ENCODE results near the gene PITX3.
"Not testable (repeated sequence)": the region's sequence is repeated elsewhere in the genome, so short reads cannot be mapped to it uniquely, and the experiment has no call there.

Gene PITX3

DNA sequence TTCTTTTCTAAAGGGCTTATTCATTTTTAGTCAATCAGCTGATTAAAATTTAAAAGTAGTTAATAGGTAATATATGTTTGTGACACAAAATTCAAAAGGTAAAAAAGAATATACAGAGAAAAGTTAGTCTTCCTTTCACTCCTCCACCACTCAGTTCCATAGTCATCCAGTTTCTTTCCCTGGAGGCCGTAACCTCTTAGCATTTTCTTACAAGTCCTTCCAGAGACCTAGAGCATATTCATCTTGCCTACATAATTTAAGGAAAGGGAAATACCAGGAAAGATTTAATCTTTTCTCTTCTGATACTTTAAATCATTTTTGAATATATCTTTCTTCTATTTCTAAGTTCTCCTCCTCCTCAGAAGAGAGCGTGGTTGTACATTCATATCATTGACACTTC lies 14.1 kb upstream of the PITX3 start:
- DNase-seq (ENCODE audit: low read depth) = no peak

- no peak for DNase-seq (ENCODE audit: low read depth)
Measured at GRCh38 chr10:102254426-102254825, 13.1 kb upstream of the PITX3 start.

DNA sequence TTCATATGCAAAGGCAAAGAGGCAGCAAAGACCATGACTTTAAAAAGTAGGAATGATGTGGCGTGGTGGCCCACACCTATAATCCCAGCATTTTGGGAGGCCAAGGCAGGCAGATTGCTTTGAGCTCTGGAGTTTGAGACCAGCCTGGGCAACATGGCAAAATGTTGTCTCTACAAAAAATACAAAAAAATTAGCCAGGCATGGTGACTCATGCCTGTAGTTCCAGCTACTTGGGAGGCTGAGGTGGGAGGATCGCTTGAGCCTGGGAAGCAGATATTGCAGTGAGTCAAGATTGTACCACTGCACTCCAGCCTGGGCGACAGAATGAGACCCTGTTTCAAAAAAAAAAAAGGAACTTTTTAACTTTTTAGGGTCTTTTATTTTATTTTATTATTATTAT lies 11.2 kb upstream of the PITX3 start:
- DNase-seq (ENCODE audit: low read depth) = not testable (repeated sequence)

DNA sequence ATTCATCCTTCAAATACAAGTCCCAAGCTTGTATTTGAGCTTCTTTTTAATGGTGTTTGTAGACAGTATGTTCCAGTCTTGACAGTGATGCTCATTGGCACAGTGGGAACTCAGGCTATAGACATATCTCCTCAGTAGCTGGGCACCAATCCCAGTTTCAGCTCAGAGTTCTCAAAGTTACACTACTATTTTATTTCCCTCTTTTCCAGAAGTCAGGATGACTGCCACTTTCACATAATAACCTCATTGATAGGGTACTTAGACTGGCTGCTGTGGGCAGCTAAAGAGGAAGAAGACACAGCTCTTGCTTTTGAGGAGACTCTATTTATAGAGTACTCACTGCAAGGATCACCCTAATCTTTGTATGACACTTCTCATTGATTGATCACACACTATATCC lies 6.4 kb upstream of the PITX3 start:
- DNase-seq (ENCODE audit: low read depth) = no peak

- DNase-seq (ENCODE audit: low read depth) = no peak
Measured at GRCh38 chr10:102246261-102246660, 4.9 kb upstream of the PITX3 start.

DNA sequence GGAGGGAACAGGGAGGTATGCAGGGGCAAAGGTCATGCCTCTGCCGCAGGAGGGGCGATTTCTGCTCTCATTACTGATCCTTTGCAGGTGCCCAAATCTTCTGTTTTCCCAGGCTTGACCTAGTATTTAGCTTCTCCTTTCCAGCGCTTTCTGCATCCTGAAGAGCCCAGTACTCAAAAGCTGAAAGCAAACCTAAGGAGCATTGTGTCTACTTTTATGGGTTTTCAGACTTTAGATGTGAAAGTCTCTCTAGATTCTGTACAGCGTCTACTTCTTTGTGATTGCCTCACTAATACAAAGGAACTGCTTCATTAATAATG lies 4.6 kb upstream of the PITX3 start:
- DNase-seq (ENCODE audit: low read depth) = no peak

- DNase-seq (ENCODE audit: low read depth) = peak; percentile 81
Measured at GRCh38 chr10:102245082-102245931, 4.0 kb upstream of the PITX3 start, which contains the start of gene GBF1. GBF1 (plus strand) TSS chr10:102245532; CDS start chr10:102258939, 13,407 bp downstream.

DNA sequence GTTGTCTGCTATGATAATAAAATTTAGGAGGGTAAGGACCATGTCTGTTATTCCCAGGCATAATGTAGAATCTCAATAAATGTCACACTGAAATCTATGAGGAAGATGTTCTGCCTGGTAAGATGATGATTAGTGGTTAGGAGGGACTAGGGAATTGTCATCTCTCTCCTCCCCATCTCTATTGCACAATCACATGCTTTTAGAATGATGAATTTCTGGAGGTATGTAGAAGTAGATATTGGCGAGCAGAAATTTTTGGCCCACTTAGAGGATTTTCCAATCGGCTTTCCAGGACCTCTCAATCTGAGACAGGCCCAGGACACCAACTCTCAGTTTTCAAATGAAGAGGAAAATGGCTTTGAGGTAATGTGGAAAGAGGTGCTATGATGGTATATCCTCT lies 2.0 kb upstream of the PITX3 start:
- no peak for DNase-seq (ENCODE audit: low read depth)

GRCh38 chr10:102242118-102242485 lies 790 bp upstream of the PITX3 start:
- no peak for DNase-seq (ENCODE audit: low read depth)

DNA sequence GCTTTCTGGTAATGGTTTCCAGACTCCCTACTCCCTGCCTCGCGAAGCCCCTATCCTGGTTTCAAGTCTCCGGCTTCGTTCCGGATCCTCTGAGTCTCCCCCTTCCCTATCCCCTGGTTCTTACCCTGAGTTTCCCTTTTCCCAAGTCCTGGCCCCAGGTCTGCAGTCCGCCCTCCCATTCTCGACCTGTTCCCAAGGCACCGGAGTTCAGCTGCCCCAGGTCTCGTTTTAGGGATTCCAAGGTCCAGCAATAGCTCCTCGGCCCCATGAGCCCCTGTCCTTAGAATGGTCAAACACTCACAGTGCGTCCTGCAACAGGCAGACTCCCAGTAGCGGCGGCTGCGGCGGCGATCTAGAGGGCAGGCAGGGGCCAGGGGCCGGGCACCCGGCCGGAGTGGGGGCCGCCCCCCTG lies 274 bp downstream of the PITX3 start:
- DNase-seq (ENCODE audit: low read depth) = no peak

DNA sequence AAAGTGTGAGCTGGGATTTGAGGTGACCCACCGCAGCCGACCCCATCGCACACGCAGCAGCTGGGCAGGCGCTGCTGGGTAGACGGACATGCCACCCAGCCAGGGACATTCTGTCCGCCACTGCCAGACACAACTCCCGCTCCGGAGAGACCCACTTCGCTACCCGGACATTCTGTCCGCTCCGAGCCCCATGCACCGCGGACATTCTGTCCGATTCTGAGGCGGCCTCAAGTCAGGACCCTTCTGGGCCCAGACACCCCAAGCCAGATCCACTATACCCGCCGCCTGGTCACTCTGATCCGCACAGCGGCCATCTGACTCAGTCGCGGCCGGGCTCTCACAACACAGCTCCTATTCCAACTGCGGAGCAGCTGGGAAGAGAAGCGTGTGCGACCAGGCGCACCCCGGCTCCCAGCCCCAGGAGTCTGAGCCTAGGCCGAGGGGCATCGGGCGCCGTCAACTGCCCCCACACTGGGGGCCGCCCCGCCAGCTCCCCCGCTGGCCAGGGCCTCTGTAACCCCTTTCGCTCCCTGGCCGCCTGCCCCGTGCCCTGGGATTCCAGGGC lies 763 bp downstream of the PITX3 start:
- DNase-seq (ENCODE audit: low read depth) = no peak

GRCh38 chr10:102237711-102238252 lies 3.5 kb downstream of the PITX3 start:
- DNase-seq (ENCODE audit: low read depth) = no peak

- DNase-seq (ENCODE audit: low read depth) = no peak
Measured at GRCh38 chr10:102236006-102236405, 5.3 kb downstream of the PITX3 start.

DNA sequence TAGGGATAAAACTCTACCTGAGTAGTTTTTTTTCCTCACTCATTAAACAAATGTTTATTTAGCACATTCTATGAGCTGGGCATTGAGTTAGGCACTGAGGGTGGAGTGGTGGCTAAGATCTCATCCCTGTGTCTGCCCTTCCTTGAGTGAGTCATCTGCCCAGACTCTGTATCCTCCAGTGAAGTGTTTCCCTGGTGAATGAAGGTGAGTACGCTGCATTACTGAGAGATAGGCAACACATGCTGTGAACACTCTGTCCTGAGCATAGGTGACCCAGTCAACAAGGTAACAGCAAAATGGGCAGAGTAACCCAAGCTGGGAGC lies 5.8 kb downstream of the PITX3 start:
- no peak for DNase-seq (ENCODE audit: low read depth)

GRCh38 chr10:102234888-102235597 lies 6.3 kb downstream of the PITX3 start:
- DNase-seq (ENCODE audit: low read depth) = no peak

DNA sequence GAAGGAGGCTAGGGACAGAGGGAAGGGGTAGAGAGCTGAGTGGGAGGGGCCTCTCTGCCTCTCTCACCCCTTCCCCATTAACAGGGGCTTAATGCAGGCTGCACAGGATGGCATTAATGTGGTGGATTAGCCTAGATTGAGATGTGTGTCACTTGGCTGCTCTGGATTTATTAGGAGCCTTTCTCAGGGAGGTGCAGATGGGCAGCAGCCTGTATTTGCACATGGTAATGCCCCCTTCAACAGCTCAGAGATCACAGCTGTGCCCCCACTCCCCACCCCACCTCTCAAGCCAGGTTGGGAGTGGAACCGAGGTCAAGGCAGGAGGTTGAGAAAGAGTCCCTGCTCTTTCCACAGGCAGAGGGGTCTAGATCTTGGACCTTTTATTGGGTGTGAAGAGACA lies 7.3 kb downstream of the PITX3 start:
- no peak for DNase-seq (ENCODE audit: low read depth)

DNA sequence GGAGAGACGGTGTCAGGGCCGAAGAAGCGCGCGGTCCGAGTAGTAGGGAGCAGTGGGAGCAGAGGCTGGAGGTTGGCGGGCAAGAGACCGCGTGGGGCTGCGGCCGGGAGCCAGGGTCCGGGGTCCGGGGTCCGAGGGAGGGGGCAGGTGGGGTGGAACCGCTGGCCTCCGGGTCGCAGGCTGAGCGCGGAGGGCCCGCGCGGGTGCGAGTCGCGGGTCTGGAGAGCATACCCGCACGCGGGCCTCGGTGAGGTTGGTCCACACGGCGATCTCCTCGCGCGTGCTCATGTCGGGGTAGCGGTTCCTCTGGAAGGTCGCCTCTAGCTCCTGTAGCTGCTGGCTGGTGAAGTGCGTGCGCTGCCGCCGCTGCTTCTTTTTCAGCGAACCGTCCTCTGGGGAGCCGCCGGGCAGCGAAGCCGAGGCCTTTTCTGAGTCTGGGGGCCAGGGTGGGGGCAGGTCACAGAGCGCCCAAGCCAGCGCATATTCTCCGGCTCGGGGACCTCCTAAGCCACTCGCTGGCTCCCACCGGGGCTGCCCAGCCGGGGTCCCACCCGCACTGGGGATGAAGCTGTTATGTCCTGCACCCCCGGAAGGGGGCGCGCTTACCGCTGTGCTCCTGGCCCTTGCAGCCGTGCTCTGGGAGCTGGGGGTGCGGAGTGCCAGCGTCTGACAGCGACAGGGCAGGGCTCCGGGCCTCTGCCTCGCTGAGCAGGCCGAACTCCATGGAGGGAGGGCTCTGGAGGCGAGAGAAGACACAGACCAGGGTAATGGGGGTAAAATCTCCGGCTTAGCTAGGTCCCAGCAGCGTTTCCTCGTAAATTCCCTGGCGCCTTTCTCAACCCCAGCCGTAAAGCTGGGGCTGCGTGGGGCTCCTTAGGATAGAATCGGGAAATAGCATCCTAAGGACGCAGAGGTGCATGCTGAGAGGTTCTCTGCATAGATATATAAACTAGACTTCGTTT lies 9.7 kb downstream of the PITX3 start:
- DNase-seq (ENCODE audit: low read depth) = peak; percentile 54

DNA sequence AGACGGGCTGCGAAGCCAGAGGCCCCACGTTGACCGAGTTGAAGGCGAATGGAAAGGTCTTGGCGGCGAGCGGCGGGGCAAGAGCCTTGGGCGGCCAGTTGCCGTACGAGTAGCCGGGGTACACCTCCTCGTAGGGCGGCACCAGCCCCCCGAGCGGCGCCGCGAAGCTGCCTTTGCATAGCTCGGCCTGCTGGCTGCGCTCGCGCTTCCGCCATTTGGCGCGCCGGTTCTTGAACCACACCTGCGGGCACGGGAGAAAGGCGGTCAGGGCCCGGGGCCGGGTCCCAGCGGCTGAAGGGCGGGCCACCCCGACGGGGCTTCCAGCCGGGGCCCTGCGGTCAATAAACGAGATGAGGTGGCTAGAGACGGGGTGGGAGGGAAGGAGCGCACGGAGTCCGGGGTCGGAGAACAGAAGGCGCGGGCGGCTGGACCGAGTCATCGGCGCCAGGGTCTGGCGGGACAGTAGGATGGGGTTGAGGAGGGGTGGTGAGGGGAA lies 10.4 kb downstream of the PITX3 start:
- DNase-seq (ENCODE audit: low read depth) = no peak

DNA sequence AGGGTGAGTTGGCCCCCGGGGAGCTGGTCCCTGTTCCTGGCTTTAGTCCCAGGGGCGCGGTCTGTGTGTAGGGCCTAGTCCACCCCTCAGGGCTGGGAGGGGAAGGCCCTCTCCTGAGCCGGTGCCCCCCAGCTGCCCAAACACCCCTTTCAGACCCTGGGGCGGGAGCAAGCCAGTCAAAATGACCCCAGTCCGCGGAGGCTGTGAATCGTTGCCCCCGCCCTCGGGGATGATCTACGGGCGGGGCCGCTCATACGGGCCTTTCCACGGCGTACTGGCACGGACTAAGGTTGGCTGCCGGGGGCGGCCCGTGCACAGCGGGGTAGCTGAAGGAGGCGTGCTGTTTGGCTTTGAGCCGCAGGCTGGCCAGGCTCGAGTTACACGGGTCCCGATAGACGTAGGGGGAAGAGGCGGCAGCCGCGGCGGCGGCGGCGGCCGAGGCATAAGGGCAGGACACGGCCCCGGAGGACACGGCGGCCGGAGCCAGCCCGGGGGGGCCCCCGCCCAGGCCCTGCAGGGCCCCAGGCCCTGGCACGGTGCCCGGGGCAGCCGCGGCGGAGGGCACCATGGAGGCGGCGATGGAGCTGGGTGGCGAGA lies 10.9 kb downstream of the PITX3 start:
- DNase-seq (ENCODE audit: low read depth) = no peak

DNA sequence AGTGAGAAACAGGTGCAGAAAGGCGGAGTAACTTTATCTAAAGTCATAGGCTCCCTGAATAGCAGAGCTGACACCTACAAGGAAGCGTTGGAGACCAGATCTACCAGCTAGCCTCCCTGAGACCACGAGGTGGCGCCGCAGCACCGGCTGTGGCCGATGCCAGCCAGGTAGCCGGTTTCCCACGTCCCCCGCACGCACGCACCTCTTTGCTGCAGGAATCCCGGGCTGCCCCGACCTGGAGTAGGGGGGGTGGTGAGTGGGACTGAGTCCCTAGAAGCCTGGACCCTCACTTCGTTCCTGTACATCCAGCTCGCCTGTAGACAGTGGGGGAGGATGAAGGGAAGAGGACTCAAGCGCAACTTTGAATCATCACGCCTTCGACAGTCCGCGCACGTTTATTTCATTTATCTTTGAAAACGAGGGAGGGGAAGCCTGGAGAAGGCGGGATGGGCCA lies 11.5 kb downstream of the PITX3 start:
- DNase-seq (ENCODE audit: low read depth) = peak; percentile 79

- no peak for DNase-seq (ENCODE audit: low read depth)
Measured at GRCh38 chr10:102227050-102227449, 14.3 kb downstream of the PITX3 start.
